ENCODE data around the gene FUT6. TPM values are rescaled to one million over a fixed set of nuclear protein-coding genes. Genes with fewer than 3 reads are reported as not detected.
A peak's percentile ranks its signal among the peaks of the same experiment; 100 is the strongest.

The FUT6 gene
- total RNA-seq, 3 donors from 2014 or later, result 0.73 to 4.3 TPM; not detected in 1

GRCh38 chr19:5870986-5871394, 31.5 kb upstream of the FUT6 start:
- TF ChIP-seq CTCF (IDR thresholded peaks at IDR 0.05) (no peak), POLR2A (IDR thresholded peaks at IDR 0.05) (no peak), POLR2AphosphoS5 (IDR thresholded peaks at IDR 0.05) (no peak)
- DNase-seq (ENCODE audit: low spot score in 2 of 2), result no peak
- Histone ChIP-seq H3K36me3 (no peaks in the 10 kb centered on the region), H3K9me3 (no peaks in the 10 kb centered on the region), H3K27me3 (no peaks in the 10 kb centered on the region), H3K4me3 (no peak overlapping the region), H3K4me1 (no peaks in the 10 kb centered on the region), H3K27ac (no peak overlapping the region)
- intact Hi-C loops (cut with DNase I; ENCODE audit: low total_unique reads), result no loop called here

GRCh38 chr19:5867201-5868136, 28.0 kb upstream of the FUT6 start:
- H3K4me3 ChIP-seq, result no peak overlapping the region
- H3K36me3 ChIP-seq, result no peaks in the 10 kb centered on the region
- intact Hi-C loops (cut with DNase I; ENCODE audit: low total_unique reads), result no loop called here
- no peak for TF ChIP-seq POLR2A (IDR thresholded peaks at IDR 0.05)
- no peaks in the 10 kb centered on the region for H3K9me3 ChIP-seq
- H3K4me1 ChIP-seq, result no peaks in the 10 kb centered on the region
- no peak for DNase-seq (ENCODE audit: low spot score in 2 of 2)
- no peak overlapping the region for H3K27ac ChIP-seq
- H3K27me3 ChIP-seq, result no peaks in the 10 kb centered on the region

- no peaks in the 10 kb centered on the region for H3K9me3 ChIP-seq
- no peaks in the 10 kb centered on the region for H3K4me1 ChIP-seq
- H3K4me3 ChIP-seq, result no peak overlapping the region
- H3K36me3 ChIP-seq, result no peaks in the 10 kb centered on the region
- H3K27me3 ChIP-seq, result no peaks in the 10 kb centered on the region
- intact Hi-C loops (cut with DNase I; ENCODE audit: low total_unique reads), result no loop called here
- TF ChIP-seq POLR2AphosphoS5 (IDR thresholded peaks at IDR 0.05), result no peak
- TF ChIP-seq POLR2A (IDR thresholded peaks at IDR 0.05), result no peak
- no peak for TF ChIP-seq CTCF (IDR thresholded peaks at IDR 0.05)
- no peak for DNase-seq (ENCODE audit: low spot score in 2 of 2)
- H3K27ac ChIP-seq, result no peak overlapping the region
Observed at GRCh38 chr19:5865772-5866171, 26.3 kb upstream of the FUT6 start.

DNA sequence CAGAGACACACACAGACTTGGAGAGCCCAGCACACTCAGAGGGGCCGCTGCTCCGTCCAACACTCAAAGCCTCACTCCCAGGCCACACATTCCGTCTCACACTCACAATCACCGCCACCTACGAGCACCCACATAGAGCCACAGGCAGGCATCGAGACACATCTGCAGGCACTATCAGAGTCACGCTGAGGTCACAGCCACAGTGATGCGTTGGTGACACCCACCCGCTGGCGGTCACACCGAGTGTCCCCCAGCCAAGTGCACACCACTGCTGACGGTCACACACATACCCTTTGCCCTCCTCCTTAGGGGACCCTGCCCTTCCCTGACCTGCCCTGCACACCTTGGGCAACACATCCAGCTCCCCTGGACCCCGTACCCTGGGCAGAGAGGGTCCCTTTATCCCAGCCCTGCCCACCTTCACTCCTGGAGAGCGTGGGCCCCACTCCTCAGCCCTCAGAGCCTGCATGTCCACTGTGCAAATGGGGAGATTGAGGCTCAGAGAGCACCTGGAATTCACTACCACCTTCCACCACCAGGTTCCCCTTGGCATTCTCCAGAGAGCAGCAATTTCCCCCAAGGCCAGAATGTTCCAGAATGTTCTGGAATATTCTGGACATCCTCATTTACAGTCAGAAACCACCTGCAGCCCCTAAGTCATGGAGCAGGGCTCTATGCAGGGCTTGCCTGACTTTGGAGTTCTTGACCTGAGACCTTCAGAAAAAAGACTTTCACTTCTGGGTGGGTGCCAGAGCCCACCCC, 25.4 kb upstream of the FUT6 start:
- DNase-seq (ENCODE audit: low spot score in 2 of 2), result no peak
- Histone ChIP-seq H3K27ac (no peak overlapping the region), H3K36me3 (no peaks in the 10 kb centered on the region), H3K27me3 (no peaks in the 10 kb centered on the region), H3K4me3 (no peak overlapping the region), H3K9me3 (no peaks in the 10 kb centered on the region), H3K4me1 (no peaks in the 10 kb centered on the region)
- intact Hi-C loops (cut with DNase I; ENCODE audit: low total_unique reads), result no loop called here
- TF ChIP-seq POLR2A (IDR thresholded peaks at IDR 0.05) (no peak), CTCF (IDR thresholded peaks at IDR 0.05) (peak in 1 of 3 donors; percentile 35), POLR2AphosphoS5 (IDR thresholded peaks at IDR 0.05) (no peak)

DNA sequence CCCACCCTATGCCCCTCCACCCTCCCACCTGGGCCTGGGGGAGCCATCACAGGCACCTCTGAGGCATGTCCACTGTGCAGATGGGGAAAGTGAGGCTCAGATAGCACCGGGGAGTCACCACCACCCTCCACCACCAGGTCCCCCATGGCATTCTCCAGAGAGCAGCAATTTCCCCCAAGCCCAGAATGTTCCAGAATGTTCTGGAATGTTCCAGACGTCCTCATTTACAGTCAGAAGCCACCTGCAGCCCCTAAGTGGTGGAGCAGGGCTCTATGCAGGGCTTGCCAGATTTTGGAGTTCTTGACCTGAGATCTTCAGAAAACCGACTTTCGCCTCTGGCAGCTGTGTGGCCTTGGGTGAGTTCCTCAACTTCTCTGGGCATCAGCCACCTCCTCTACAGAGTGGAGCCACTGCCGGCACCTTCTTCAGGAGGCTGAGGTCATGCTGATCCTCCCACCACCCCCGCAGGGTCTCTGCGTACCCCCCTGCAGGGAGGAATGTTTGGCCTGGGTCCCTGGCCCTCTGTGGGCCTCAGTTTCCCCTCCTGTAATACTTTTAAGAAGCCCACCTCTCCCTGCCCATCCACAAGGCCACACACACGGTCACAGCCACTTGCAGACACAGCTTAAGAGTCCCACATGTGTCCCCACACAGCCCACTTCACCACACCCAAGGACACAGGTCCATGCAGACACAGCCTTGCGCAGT, 24.7 kb upstream of the FUT6 start:
- intact Hi-C loops (cut with DNase I; ENCODE audit: low total_unique reads), result no loop called here
- no peak overlapping the region for H3K27ac ChIP-seq
- H3K4me3 ChIP-seq, result no peak overlapping the region
- TF ChIP-seq CTCF (IDR thresholded peaks at IDR 0.05) (no peak), POLR2A (IDR thresholded peaks at IDR 0.05) (no peak), POLR2AphosphoS5 (IDR thresholded peaks at IDR 0.05) (no peak)
- no peak for DNase-seq (ENCODE audit: low spot score in 2 of 2)
- H3K27me3 ChIP-seq, result no peaks in the 10 kb centered on the region
- H3K9me3 ChIP-seq, result no peaks in the 10 kb centered on the region
- H3K4me1 ChIP-seq, result no peaks in the 10 kb centered on the region
- no peaks in the 10 kb centered on the region for H3K36me3 ChIP-seq
